Esophagus (tissue), 2 donors: ENCODE measurements around the gene CNMD. TPM values are rescaled to one million over a fixed set of nuclear protein-coding genes. Genes with fewer than 3 reads are reported as not detected.

ENCODE experiments used
- H3K27ac ChIP-seq, 2 donors: one replicate each; pipeline ENCODE4 v1.5.1; 2013; ENCODE audit warnings: low read depth in 2 of 2, mild to moderate bottlenecking in 2 of 2, inconsistent platforms in 1 of 2, low read length in 1 of 2, moderate library complexity in 1 of 2
- H3K27me3 ChIP-seq, 2 donors: one replicate each; pipeline ENCODE4 v1.6.1; 2013; ENCODE audit warnings: low read length in 2 of 2, control low read depth in 1 of 2, mild to moderate bottlenecking in 1 of 2; ENCODE audit not compliant: insufficient read depth in 2 of 2, control insufficient read depth in 1 of 2
- H3K36me3 ChIP-seq, 2 donors: one replicate each; pipeline ENCODE4 v1.6.1; 2013; ENCODE audit warnings: low read length in 1 of 2; ENCODE audit not compliant: control insufficient read depth in 2 of 2, insufficient read depth in 2 of 2
- H3K4me1 ChIP-seq, 2 donors: one replicate each; pipeline ENCODE4 v1.6.1; 2013; ENCODE audit warnings: low read length in 1 of 2; ENCODE audit not compliant: control insufficient read depth in 2 of 2, insufficient read depth in 2 of 2
- H3K4me3 ChIP-seq, 2 donors: one replicate each; pipeline ENCODE4 v1.5.1; 2013; ENCODE audit warnings: low read length in 2 of 2, mild to moderate bottlenecking in 2 of 2, low read depth in 1 of 2, moderate library complexity in 1 of 2
- H3K9me3 ChIP-seq, 2 donors: one replicate each; pipeline ENCODE4 v1.6.1; 2013; ENCODE audit warnings: mild to moderate bottlenecking in 2 of 2, low read depth in 1 of 2, low read length in 1 of 2, moderate library complexity in 1 of 2; ENCODE audit not compliant: control insufficient read depth in 2 of 2, insufficient read depth in 1 of 2
- WGBS, 2 donors: extraction: QIAGEN DNeasy Blood & Tissue Kit; methylation state at CpG; one replicate each; pipeline ENCODE4 v1.1.7; 2013; 5-methylcytosine and 5-hydroxymethylcytosine counted together
- polyA plus RNA-seq, 2 donors: library from polyadenylated mRNA; stranded (reverse); fragments of 200-250 nt; gene quantifications; one replicate each; pipeline ENCODE4 v1.2.3, GENCODE V29; 2013
- donor health status: healthy with polysubstance abuse.
- donor health status: Bipolar disorder and iron deficiency.

CNMD gene
- polyA plus RNA-seq, 2 donors = not detected

DNA sequence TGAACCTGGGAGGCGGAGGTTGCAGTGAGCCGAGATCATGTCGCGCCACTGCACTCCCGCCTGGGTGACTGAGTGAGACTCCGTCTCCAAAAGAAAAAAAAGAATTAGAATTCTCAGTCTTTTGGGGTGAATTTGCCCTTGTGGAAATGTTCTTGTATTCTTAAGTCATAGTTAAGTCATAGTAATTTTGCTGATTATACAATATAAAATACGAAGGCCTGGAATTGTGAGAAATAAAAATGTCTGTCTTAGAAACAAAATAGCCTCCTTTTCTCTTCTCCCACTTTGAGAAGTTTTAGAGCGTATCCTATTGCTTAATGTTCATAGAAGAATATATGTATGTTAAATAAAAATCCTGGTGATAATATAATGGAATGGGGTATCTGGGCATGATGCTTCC lies 68.9 kb downstream of the CNMD start:
- H3K36me3 ChIP-seq = peaks cover 0 to 3% of the 10 kb centered on the region in 2 donors
- 98% methylated on average over 8 of the region's 8 CpGs for WGBS, 2 donors
- H3K27me3 ChIP-seq = no peaks in the 10 kb centered on the region
- no peak overlapping the region for H3K4me3 ChIP-seq
- no peak overlapping the region for H3K27ac ChIP-seq
- H3K9me3 ChIP-seq = no peaks in the 10 kb centered on the region
- no peaks in the 10 kb centered on the region for H3K4me1 ChIP-seq

DNA sequence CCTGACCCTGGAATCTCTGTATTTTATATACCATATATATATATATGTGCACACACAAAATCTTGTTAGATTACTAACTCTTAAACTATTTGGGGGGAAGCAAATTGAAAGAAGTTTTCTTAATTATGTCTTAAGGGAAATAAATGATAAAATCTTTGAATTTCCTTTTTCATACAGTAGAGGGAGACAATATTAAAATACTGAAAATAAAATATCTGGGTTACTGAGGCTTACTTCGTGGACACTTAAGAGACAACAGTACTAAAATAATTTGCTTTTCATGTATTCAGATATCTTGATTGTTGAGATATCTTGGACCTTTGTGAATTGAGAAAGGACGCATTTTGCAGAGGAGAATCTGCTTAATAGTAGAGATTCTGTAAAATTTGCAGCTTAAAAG lies 69.9 kb downstream of the CNMD start:
- Histone ChIP-seq H3K4me3 (no peak overlapping the region), H3K27ac (no peak overlapping the region), H3K9me3 (no peaks in the 10 kb centered on the region), H3K36me3 (peaks cover 0 to 3% of the 10 kb centered on the region in 2 donors), H3K4me1 (no peaks in the 10 kb centered on the region), H3K27me3 (no peaks in the 10 kb centered on the region)
- 80 to 87% methylated on average over 2 of the region's 2 CpGs for WGBS, 2 donors

DNA sequence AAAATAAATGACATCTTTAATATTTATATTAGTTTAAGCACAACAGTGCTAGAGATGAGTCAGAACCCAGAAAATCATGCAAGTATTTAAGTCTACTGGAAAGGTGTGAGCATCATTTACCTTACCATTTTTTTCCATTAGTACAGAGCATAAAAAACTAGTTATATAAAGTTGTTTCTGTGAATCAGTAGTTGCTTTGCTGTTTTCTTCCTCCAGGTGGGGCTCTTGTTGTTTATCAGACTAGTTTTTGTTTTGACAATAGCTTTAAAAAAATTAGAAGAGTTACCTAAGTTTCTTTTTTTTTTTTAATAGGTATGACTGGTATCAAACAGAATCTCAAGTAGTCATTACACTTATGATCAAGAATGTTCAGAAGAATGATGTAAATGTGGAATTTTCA lies 74.3 kb downstream of the CNMD start:
- no peak overlapping the region for H3K27ac ChIP-seq
- no peaks in the 10 kb centered on the region for H3K27me3 ChIP-seq
- no peak overlapping the region for H3K4me3 ChIP-seq
- no peaks in the 10 kb centered on the region for H3K9me3 ChIP-seq
- H3K4me1 ChIP-seq = no peaks in the 10 kb centered on the region
- H3K36me3 ChIP-seq = peaks cover 0 to 5% of the 10 kb centered on the region in 2 donors

DNA sequence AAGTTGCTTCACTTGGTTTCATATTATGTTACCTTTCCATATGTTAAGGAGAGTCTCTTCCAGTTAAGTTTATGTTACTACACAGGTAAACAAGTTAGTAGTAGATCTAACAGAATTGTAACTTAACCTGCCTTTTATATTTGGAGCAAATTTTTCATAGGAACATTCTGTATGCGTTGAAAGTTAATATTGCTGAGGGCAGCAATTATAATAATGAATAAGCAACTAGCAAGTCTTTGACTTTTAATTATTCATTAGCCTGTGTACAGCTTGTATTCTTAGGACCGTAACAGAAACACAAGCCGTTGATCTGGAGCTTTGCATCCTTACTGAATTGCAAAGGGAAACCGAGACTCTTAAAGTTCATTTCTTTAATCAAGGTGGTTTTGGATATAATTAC lies 75.3 kb downstream of the CNMD start:
- 97 to 99% methylated on average over 4 of the region's 4 CpGs for WGBS, 2 donors
- Histone ChIP-seq H3K27ac (no peak overlapping the region), H3K27me3 (no peaks in the 10 kb centered on the region), H3K36me3 (peaks cover 0 to 5% of the 10 kb centered on the region in 2 donors), H3K4me3 (no peak overlapping the region), H3K9me3 (no peaks in the 10 kb centered on the region), H3K4me1 (no peaks in the 10 kb centered on the region)

DNA sequence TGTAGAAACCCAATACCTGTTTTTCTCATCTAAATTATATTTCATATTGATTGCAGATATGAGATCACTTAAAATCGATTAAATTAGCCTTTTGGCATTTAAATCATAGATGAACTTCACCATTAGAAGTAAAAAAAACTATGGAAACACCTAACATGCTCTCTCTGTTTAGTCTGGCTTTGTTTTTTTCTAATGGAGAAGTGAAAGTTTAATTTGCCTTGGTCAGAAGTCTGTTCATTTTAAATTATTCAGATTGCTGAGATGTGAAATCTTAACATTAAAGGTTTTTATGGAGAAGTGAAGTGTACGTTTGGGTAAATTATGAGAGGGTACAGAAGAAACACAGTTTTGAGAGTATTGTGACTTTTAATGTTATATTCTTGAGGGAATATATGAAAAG lies 80.3 kb downstream of the CNMD start:
- H3K36me3 ChIP-seq = peaks cover 0 to 2% of the 10 kb centered on the region in 2 donors

More for the DNA sequence above, 80.3 kb downstream of the CNMD start:
- Histone ChIP-seq H3K4me1 (no peaks in the 10 kb centered on the region), H3K4me3 (no peak overlapping the region), H3K27ac (no peak overlapping the region), H3K9me3 (no peaks in the 10 kb centered on the region), H3K27me3 (no peaks in the 10 kb centered on the region)
- WGBS, 2 donors = 92 to 93% methylated on average over 2 of the region's 2 CpGs

Other genes with a start within 250 kb of the CNMD start
- gene HNRNPA1L2, start 97.4 kb downstream of the CNMD start, polyA plus RNA-seq = 1 to 10 TPM; 5.3 to 8.9 TPM
- 10 to 100 TPM; 33.7 to 36.1 TPM for gene SUGT1, start 87.0 kb downstream of the CNMD start, polyA plus RNA-seq
- gene PCDH8, start 108.8 kb upstream of the CNMD start, polyA plus RNA-seq = not detected